Middle frontal gyrus (tissue), 1 donor: ENCODE data around the gene ZNF280B.

ENCODE experiments used
- DNase-seq: peaks from one replicate; pipeline ENCODE4 v3.0.0-alpha.2; 2015; ENCODE audit warnings: low spot score; ENCODE audit errors: extremely low spot score

ZNF280B gene

DNA sequence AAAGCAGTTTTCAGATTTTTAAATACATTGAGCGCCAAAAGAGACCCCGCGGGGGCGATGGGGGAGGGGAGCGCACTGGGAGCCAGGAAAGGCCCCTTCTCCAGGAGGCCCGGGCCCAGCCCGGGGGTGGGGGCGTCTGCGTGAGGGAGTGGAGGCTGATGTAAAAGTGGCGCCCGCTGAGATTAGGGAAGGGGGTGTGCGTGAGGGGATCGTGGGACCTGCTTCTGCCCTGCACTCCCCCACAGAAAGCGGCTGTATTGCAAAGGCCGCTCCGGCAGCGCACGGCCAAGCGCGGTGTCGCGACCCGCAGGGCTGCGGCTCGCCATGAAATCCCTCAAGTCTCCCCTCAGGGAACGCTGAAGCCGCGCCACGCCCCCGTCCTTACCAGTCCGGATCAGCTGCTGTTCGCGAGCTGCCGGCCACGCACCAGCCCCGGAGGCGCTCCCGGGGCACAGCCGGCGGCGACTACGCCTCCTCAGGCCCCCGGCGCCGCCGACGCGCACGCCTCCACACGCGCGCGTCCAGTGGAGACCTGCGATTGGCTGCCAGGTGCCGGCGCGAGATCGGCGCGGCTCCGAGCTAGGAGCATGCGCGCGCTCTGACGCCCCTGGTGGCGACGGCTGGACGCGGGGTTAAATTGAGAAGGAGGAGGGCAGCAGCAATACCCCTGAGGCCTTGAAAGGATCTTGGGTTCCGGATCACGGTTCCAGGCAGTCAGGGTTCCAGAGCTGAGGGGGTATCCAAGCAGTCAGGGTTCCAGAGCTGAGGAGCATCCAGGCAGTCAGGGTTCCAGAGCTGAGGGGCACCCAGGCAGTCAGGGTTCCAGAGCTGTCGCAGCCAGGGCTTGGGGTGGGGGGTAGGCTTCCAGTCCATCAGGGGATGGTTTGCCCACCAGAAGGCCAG, at the start of gene ZNF280B:
Gene ZNF280B (minus strand): TSS at position 469 of the 903 bp plus-strand sequence. CDS start 19,344 bp downstream, outside the sequence.
- peak; percentile 67 for DNase-seq

DNA sequence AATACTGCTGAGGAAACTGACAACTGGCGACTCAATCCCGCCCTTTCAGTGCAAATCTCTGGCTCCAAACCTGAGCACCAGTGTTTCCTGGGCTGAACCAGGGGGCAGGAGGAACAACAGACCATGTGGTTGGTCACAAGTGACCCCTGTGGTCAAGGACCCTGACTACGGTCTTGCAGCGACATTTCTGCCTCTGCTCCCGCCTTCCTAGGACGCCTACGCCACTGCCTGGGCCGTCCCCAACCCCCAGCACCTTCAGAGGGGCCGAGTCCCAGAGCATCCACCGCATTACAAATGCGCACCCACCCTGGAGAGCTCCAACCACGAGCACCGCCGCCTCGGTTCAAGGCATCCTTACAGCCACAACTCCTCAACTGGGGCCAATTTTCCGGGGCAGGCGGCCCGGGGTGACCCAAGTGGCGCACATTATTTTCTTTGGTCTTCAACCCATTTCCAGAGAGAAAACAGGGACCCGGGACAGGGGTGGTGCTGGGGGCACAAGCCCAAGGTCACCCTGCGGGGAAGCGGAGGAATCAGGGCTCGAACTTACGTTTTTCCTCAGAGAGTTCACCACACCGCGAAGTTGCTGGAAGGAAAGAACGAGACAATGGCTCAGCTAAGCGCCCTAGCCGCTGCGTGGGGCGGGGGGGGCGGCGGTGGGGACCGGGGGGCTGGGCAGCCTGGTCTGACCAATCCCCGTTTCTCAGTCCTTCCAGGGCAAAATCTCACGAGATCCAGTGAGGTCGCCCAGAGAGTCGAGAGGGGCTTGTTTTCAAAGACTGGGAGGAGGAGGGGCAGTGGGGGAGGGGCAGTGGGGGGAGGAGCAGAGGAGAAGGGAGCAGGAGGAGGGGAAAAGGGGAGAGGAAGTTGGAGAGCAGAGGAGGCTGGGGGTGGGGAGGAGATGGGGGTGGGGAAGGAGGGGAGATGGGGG, 48.7 kb upstream of the ZNF280B start:
- no peak for DNase-seq

- no peak for DNase-seq
Observed at GRCh38 chr22:22556578-22556977, 48.0 kb upstream of the ZNF280B start.

GRCh38 chr22:22555596-22555995, 47.1 kb upstream of the ZNF280B start:
- DNase-seq, result no peak

GRCh38 chr22:22554587-22555284, 46.2 kb upstream of the ZNF280B start:
- DNase-seq, result no peak

DNA sequence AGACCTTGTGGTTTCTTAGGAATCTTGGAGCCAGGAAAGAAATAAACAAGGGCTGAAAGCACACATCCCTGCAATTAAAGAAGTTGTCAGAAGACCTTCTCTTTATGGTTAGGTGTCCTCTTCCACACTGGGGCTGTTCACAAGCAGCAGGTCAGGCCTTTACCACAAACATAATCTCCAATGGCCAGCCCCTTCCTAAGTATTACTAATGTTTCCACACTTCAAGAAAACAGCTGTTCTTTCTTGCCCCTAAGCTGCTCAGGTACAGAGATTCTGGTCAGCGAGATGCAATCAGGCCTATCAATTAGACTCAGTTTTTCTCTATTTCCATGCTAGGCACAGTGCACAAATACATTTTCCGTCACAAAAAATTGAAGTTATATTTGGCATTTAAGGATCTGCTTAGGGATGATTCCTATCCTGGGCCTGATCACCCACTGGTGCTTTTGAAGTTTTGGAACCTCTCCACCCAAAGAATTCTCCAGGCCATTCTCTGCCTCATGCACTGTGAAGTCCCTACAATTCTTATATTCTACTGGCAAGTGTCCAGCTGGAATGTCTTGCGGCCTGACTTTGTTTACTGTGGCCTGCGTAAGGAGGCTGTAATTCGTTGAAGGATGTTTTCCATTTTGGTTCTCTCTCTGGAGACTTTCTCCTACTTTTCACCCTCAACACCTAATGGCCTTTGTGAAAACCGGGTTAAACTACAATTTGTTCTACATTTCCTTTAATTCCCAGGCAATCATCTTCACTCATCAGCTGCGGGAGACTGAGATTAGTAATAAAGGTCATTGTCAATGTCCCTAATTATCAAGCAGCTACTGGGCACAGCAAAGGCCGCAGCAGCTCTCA, 45.4 kb upstream of the ZNF280B start:
- DNase-seq, result no peak

DNA sequence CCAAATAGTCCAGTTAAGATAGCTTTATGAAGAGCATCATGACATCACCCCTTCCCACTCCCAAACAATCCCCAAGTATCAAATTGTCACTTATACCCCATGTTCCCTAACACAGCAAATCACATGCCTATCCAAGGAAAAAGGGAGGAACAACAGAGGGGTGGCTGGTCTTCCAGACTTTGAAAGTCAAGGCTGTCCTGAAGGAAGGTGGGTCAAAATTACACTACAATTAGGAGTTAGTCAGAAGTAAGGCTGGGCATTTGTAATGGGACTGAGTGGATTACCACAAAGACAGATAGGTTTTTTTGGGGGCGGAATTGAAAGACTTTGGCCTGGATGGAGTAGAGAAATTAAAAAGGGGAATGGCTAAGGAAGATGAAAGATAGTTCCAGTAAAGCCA, 44.6 kb upstream of the ZNF280B start:
- no peak for DNase-seq

DNA sequence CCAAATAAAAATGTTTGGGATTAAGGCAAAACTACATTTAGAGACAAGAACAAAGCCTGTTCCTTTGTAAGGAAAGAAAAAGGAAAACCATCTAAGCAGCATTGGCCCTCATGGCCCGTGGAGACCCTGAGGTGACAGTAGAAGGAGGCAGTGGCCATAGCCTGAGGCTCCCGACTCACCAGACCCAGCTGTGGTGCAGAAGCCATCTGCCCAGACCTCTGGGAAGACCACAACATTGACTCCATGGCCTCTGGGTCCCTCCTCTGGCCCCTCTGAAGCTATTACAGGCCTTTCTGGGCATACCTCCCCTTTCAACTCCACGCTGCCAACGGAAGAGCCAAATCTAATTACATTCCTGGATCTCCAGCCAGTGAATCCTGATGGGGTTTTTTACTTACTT, 44.1 kb upstream of the ZNF280B start:
- DNase-seq, result no peak

GRCh38 chr22:22550789-22551434, 42.4 kb upstream of the ZNF280B start:
- DNase-seq, result no peak

DNA sequence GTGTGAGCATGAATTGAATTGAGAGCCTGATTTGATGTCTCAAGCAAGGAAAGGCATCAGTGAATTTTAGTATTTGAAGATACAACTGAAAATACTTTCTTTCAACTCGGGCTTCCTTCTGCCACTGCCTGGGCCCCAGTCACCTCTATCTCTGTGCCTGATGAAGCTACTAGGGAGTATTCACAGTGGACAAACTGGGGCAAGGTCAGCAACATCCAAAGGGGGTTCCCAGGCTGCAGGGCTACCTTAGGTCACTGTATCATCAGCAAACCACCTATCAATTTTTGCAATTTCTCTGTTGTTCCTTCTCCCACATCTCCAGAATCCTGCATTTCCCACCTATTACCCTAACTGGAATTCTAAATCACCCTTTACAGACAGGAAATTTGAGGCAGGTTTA, 40.4 kb upstream of the ZNF280B start:
- no peak for DNase-seq

- no peak for DNase-seq
Observed at GRCh38 chr22:22548317-22548716, 39.8 kb upstream of the ZNF280B start.

GRCh38 chr22:22547692-22548300, 39.3 kb upstream of the ZNF280B start:
- no peak for DNase-seq

GRCh38 chr22:22547226-22547625, 38.7 kb upstream of the ZNF280B start:
- DNase-seq, result no peak

- DNase-seq, result no peak
Observed at GRCh38 chr22:22546490-22546889, 37.9 kb upstream of the ZNF280B start.

GRCh38 chr22:22545084-22545483, 36.5 kb upstream of the ZNF280B start:
- DNase-seq, result no peak

GRCh38 chr22:22538226-22538989, 29.9 kb upstream of the ZNF280B start:
- DNase-seq, result no peak

GRCh38 chr22:22536916-22537315, 28.4 kb upstream of the ZNF280B start:
- no peak for DNase-seq

DNA sequence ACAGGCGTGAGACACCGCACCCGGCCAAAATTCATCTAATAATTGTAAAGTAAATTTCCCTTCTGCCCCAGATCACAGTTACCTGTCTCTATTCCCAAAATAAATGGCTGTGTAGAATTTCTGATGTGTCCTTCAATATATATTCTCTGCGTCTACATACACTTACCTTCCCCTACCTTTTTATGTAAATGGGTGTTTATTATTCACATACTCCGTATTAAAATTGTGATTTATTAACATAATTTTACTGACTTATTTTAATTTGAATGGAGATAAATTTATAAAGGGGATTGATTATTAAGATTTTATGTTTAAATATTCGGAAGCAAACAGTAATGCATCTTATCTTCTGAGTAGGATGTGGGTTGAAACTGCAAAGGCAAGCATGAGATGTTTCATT, 28.0 kb upstream of the ZNF280B start:
- DNase-seq, result no peak

GRCh38 chr22:22535662-22536061, 27.1 kb upstream of the ZNF280B start:
- DNase-seq, result no peak
